ENCODE measurements around the gene DNAJB2. TPM values are rescaled to one million over a fixed set of nuclear protein-coding genes. Genes with fewer than 3 reads are reported as not detected.

DNAJB2 gene
- total RNA-seq, 2 donors from 2014 or later, result 155 to 163 TPM

DNA sequence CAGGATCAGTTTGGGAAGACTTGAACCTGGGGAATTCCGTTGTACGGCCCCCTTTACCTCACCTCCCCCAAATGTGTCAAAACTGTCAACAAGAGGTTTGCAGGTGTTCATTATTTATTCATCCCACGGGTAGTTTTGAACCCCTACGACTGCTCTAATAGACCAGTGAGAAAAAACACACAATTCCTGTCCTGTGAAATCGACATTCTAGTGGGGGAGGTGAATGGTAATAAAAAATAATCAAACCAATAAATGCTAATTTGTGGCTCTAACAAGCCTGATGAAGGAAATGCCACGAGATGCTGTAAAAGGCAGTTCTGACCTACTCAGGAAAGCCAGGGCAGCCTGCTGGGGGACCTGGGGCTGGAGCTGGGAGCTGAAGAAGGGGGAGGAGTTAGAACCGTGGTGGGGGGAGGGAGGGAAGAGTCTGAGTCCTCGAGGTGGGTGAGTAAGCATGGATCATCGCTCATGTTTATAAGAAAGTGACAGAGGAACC is 463 bp upstream of the DNAJB2 start:
- no peak for TF ChIP-seq POLR2AphosphoS5 (IDR thresholded peaks at IDR 0.05)
- TF ChIP-seq, protein P1, sequence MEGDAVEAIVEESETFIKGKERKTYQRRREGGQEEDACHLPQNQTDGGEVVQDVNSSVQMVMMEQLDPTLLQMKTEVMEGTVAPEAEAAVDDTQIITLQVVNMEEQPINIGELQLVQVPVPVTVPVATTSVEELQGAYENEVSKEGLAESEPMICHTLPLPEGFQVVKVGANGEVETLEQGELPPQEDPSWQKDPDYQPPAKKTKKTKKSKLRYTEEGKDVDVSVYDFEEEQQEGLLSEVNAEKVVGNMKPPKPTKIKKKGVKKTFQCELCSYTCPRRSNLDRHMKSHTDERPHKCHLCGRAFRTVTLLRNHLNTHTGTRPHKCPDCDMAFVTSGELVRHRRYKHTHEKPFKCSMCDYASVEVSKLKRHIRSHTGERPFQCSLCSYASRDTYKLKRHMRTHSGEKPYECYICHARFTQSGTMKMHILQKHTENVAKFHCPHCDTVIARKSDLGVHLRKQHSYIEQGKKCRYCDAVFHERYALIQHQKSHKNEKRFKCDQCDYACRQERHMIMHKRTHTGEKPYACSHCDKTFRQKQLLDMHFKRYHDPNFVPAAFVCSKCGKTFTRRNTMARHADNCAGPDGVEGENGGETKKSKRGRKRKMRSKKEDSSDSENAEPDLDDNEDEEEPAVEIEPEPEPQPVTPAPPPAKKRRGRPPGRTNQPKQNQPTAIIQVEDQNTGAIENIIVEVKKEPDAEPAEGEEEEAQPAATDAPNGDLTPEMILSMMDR (IDR thresholded peaks at IDR 0.05), result peak in 1 of 4 experiments; percentile 21
- H3K4me3 ChIP-seq, result peak overlapping the region; percentile 64 to 77
- no peak for DNase-seq (ENCODE audit: low spot score)
- intact Hi-C loops (cut with DNase I), result loop anchor here (2.0 kb wide), 1 partner anchor 16 kb away; no protein-coding TSS in a partner anchor
- H3K4me1 ChIP-seq (replicated peaks), result peaks cover 13% of the 10 kb centered on the region
- 9% methylated on average over 9 of the region's 9 CpGs for WGBS
- H3K27ac ChIP-seq, result peak overlapping the region; percentile 94 to 98
- H3K36me3 ChIP-seq, result peaks cover 0 to 9% of the 10 kb centered on the region in 2 donors
- H3K27me3 ChIP-seq (replicated peaks; ENCODE audit: insufficient read depth), result no peaks in the 10 kb centered on the region
- no peaks in the 10 kb centered on the region for H3K9me3 ChIP-seq

DNA sequence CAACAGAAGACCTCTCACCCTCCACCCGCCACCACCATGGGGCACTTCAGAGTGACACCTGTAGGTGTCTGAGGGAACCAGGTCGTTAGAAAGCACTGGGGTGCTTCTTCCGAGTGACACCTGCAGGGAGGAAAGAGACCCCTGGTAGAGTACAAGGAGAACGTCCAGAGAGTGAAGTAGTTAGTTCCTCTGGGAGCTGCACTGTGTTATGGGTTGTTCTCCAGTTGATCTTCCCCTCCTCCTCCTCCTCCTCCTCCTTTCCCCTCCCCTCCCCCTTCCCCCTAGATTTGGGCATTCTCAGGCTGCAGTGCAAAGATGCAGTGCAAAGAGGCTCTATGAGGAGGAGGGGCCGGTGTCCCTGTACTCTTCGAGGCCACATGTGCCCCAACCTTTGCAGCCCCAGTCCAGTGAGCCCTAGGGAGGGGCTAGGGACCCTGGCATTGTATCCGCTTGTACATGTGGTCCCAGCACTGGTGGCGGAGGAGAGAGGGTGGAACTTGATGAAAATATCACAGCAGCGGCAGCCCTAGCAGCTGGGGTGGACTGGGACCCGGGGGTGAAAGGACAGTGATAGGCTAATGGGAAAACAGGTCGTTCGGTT is 850 bp downstream of the DNAJB2 start:
- no peak for DNase-seq (ENCODE audit: low spot score)
- H3K4me3 ChIP-seq, result peak overlapping the region; percentile 64 to 77
- no peaks in the 10 kb centered on the region for H3K9me3 ChIP-seq
- no peaks in the 10 kb centered on the region for H3K27me3 ChIP-seq (replicated peaks; ENCODE audit: insufficient read depth)
- H3K27ac ChIP-seq, result peak overlapping the region; percentile 94 to 98
- peaks cover 0 to 16% of the 10 kb centered on the region in 2 donors for H3K36me3 ChIP-seq
- 43% methylated on average over 12 of the region's 12 CpGs for WGBS
- intact Hi-C loops (cut with DNase I), result loop anchor here (2.0 kb wide), 1 partner anchor 15 kb away; no protein-coding TSS in a partner anchor
- peaks cover 13% of the 10 kb centered on the region for H3K4me1 ChIP-seq (replicated peaks)
- TF ChIP-seq POLR2AphosphoS5 (IDR thresholded peaks at IDR 0.05), result no peak
- TF ChIP-seq POLR2A (IDR thresholded peaks at IDR 0.05), result no peak
- TF ChIP-seq, protein P1 (IDR thresholded peaks at IDR 0.05), result no peak

DNA sequence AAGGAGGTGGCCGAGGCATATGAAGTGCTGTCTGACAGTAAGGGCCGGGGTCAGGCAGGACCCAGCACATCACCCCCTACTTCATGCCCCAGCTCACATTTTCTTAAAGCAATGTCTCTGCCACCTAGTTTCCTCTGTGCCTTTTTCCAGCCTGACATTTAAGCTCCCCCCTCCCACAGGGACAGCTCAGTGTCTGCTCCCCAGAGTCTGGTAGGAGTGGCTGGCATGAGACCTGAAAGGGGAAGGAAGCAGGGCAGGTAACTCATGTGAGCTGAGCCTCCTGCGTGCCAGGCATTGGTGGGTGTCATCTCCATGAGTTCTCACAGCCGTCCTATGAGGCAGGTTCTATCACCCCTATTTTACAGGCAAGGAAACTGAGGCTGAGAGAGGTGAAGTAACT is 1.5 kb downstream of the DNAJB2 start:
- WGBS, result 87% methylated on average over 4 of the region's 4 CpGs
- Histone ChIP-seq H3K4me3 (no peak overlapping the region), H3K9me3 (no peaks in the 10 kb centered on the region), H3K27ac (peak overlapping the region; percentile 94 to 98), H3K27me3 (replicated peaks; ENCODE audit: insufficient read depth) (no peaks in the 10 kb centered on the region), H3K4me1 (replicated peaks) (peaks cover 20% of the 10 kb centered on the region), H3K36me3 (peaks cover 0 to 16% of the 10 kb centered on the region in 2 donors)
- intact Hi-C loops (cut with DNase I), result no loop called here
- no peak for DNase-seq (ENCODE audit: low spot score)
- TF ChIP-seq, protein P1 (IDR thresholded peaks at IDR 0.05), result no peak
- TF ChIP-seq POLR2A (IDR thresholded peaks at IDR 0.05) (no peak), POLR2AphosphoS5 (IDR thresholded peaks at IDR 0.05) (no peak)

DNA sequence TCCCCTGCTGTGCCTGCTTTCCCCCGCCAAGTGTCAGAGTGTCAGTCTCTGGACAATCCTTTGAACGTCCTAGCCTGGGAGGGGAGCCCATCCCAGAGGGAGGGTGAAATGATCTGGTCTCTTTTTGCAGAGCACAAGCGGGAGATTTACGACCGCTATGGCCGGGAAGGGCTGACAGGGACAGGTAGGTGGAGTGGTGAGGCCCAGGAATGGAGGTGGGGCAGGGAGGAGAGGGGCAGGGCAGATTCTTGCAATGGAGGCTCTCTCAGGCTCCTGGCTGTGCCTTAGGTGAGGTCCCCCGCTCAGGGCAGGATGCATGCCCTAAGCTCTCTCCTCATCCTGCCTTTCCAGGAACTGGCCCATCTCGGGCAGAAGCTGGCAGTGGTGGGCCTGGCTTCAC is 2.4 kb downstream of the DNAJB2 start:
- Histone ChIP-seq H3K27me3 (replicated peaks; ENCODE audit: insufficient read depth) (no peaks in the 10 kb centered on the region), H3K27ac (peak overlapping the region; percentile 16 to 94), H3K4me1 (replicated peaks) (peaks cover 22% of the 10 kb centered on the region), H3K4me3 (no peak overlapping the region), H3K36me3 (peaks cover 0 to 16% of the 10 kb centered on the region in 2 donors), H3K9me3 (no peaks in the 10 kb centered on the region)
- WGBS, result 71% methylated on average over 8 of the region's 8 CpGs
- DNase-seq (ENCODE audit: low spot score), result no peak
- intact Hi-C loops (cut with DNase I), result no loop called here
- TF ChIP-seq, protein P1 (IDR thresholded peaks at IDR 0.05), result no peak
- no peak for TF ChIP-seq POLR2AphosphoS5 (IDR thresholded peaks at IDR 0.05)
- no peak for TF ChIP-seq POLR2A (IDR thresholded peaks at IDR 0.05)

DNA sequence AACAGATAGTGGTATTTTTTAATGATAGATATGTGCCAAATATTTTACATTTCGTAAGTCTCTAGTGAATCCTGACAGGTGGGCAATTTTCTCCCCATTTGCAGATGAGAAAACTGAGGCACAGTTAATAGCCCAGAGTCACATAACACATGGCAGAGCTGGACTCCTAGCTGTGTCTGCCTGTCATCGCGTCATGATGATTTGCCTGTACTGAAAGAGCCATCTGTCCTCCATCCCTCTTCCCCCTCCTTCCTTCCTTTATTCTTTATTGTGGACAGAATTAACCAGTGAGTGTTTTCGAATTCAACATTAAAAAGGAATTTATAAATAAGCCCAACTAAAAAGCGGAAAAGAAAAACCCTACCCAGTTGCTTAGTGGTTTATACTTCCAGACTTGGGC is 3.2 kb downstream of the DNAJB2 start:
- Histone ChIP-seq H3K4me1 (replicated peaks) (peaks cover 22% of the 10 kb centered on the region), H3K36me3 (peaks cover 0 to 16% of the 10 kb centered on the region in 2 donors), H3K4me3 (no peak overlapping the region), H3K9me3 (no peaks in the 10 kb centered on the region), H3K27me3 (replicated peaks; ENCODE audit: insufficient read depth) (no peaks in the 10 kb centered on the region), H3K27ac (no peak overlapping the region)
- no peak for DNase-seq (ENCODE audit: low spot score)
- 90% methylated on average over 5 of the region's 5 CpGs for WGBS
- no peak for TF ChIP-seq POLR2AphosphoS5 (IDR thresholded peaks at IDR 0.05)
- TF ChIP-seq, protein P1 (IDR thresholded peaks at IDR 0.05), result no peak
- TF ChIP-seq POLR2A (IDR thresholded peaks at IDR 0.05), result no peak
- intact Hi-C loops (cut with DNase I), result no loop called here

Data from prostate gland (tissue), 2 donors.